H1 (cell line): ENCODE data around the gene TMEM236. TPM values are rescaled to one million over a fixed set of nuclear protein-coding genes. Genes with fewer than 3 reads are reported as not detected.

ENCODE experiments used
- CTCF ChIA-PET: fragments of 300-600 bp; sonication (Branson Sonifier 250); formaldehyde crosslinking; loops from one replicate; lab custom pipeline; 2021; ENCODE audit not compliant: partially characterized antibody; lab: Charles Lee
- POLR2A ChIA-PET: fragments of 300-600 bp; sonication (Branson Sonifier 250); formaldehyde crosslinking; loops from one replicate; lab custom pipeline; 2021; ENCODE audit warnings: inconsistent platforms; ENCODE audit not compliant: partially characterized antibody; lab: Charles Lee
- DNase-seq, 2 experiments: peaks; one replicate each; pipeline versions ENCODE4 v3.0.0 to v3.0.0-alpha.2; 2010 to 2022; ENCODE audit warnings: low spot score in 2 of 2, low read depth in 1 of 2, mixed read lengths in 1 of 2
- FAIRE-seq: peaks from 2 replicates; lab custom pipeline; 2011; peaks lifted over from hg19 to GRCh38; lab: Jason Lieb, UNC
- H2AFZ ChIP-seq: 2 replicates; pipeline ENCODE4 v1.8.1; 2012; ENCODE audit warnings: low read length, inconsistent platforms
- H2AK5ac ChIP-seq: 2 replicates; pipeline ENCODE4 v1.6.1; 2013; ENCODE audit warnings: low read depth, low read length
- H2BK120ac ChIP-seq: replicated peaks from 2 replicates; pipeline ENCODE3; 2013; ENCODE audit warnings: low read depth, low read length, inconsistent platforms
- H2BK12ac ChIP-seq: 2 replicates; pipeline ENCODE4 v1.6.1; 2013; ENCODE audit warnings: low read depth, low read length
- H2BK15ac ChIP-seq: 2 replicates; pipeline ENCODE4 v1.6.1; 2013; ENCODE audit warnings: low read length
- H2BK20ac ChIP-seq: 2 replicates; pipeline ENCODE4 v1.6.1; 2013; ENCODE audit warnings: low read length
- H2BK5ac ChIP-seq: 2 replicates; pipeline ENCODE4 v1.6.1; 2013; ENCODE audit warnings: low read depth, low read length
- H3K14ac ChIP-seq: 2 replicates; pipeline ENCODE4 v1.6.1; 2013; ENCODE audit warnings: inconsistent platforms; ENCODE audit not compliant: insufficient read length
- H3K18ac ChIP-seq: 2 replicates; pipeline ENCODE4 v1.6.1; 2013; ENCODE audit warnings: low read length; ENCODE audit errors: extremely low read depth
- H3K23ac ChIP-seq: 2 replicates; pipeline ENCODE4 v1.6.1; 2013; ENCODE audit warnings: inconsistent platforms; ENCODE audit not compliant: insufficient read length
- H3K23me2 ChIP-seq: 2 replicates; pipeline ENCODE4 v1.6.1; 2013; ENCODE audit warnings: low read depth, low read length
- H3K27ac ChIP-seq: 2 replicates; pipeline ENCODE4 v1.6.1; 2011; ENCODE audit warnings: low read depth, low read length, inconsistent platforms
- H3K27me3 ChIP-seq, 4 experiments: replicated peaks in 1 of 4; 1 replicate in 1 of 4; 2 replicates in 3 of 4; pipeline versions ENCODE4 v1.6.1 to v1.8.1; 2011 to 2013; ENCODE audit warnings: low read length in 3 of 4, mild to moderate bottlenecking in 3 of 4, inconsistent platforms in 2 of 4, mixed read lengths in 2 of 4, moderate library complexity in 1 of 4; ENCODE audit not compliant: control insufficient read depth in 3 of 4, insufficient read depth in 3 of 4; ENCODE audit errors: extremely low read depth in 1 of 4
- H3K36me3 ChIP-seq, 4 experiments: 2 replicates each; pipeline versions ENCODE4 v1.6.1 to v1.8.1; 2011 to 2013; ENCODE audit warnings: mild to moderate bottlenecking in 4 of 4, low read length in 3 of 4, moderate library complexity in 2 of 4, control low read depth in 1 of 4, inconsistent platforms in 1 of 4; ENCODE audit not compliant: insufficient read depth in 4 of 4, control insufficient read depth in 2 of 4
- H3K4ac ChIP-seq: replicated peaks from 2 replicates; pipeline ENCODE3; 2013; ENCODE audit warnings: low read length, low read depth, mixed read lengths, inconsistent platforms; ENCODE audit not compliant: insufficient read length
- H3K4me1 ChIP-seq, 4 experiments: replicated peaks in 1 of 4; 1 replicate in 1 of 4; 2 replicates in 3 of 4; pipeline versions ENCODE4 v1.6.1 to v1.8.1; 2011 to 2013; ENCODE audit warnings: low read length in 3 of 4, inconsistent platforms in 2 of 4, mixed read lengths in 1 of 4; ENCODE audit not compliant: insufficient read depth in 4 of 4, control insufficient read depth in 3 of 4
- H3K4me2 ChIP-seq, 2 experiments: 2 replicates each; pipeline versions ENCODE4 v1.6.1 to v1.8.1; 2011 to 2013; ENCODE audit warnings: low read depth in 2 of 2, low read length in 2 of 2, control low read depth in 1 of 2, inconsistent platforms in 1 of 2, mild to moderate bottlenecking in 1 of 2; ENCODE audit not compliant: insufficient read depth in 1 of 2
- H3K4me3 ChIP-seq, 4 experiments: fragments of 200-600, 300-600 bp in 1 of 4; sonication (generic), shearing (Covaris generic), sonication (Bioruptor Twin) in 1 of 4; 2 replicates each; pipeline versions ENCODE4 v1.5.1 to v1.8.1; 2011 to 2016; ENCODE audit warnings: low read length in 4 of 4, low read depth in 3 of 4, control low read depth in 2 of 4, inconsistent platforms in 2 of 4, mild to moderate bottlenecking in 2 of 4, mixed read lengths in 1 of 4, moderate library complexity in 1 of 4; ENCODE audit not compliant: insufficient read depth in 2 of 4; ENCODE audit errors: extremely low read depth in 1 of 4
- H3K56ac ChIP-seq: replicated peaks from 2 replicates; pipeline ENCODE3; 2013; ENCODE audit warnings: low read depth, mild to moderate bottlenecking, mixed read lengths, low read length, inconsistent platforms; ENCODE audit not compliant: insufficient read length
- H3K79me1 ChIP-seq: 2 replicates; pipeline ENCODE4 v1.6.1; 2013; ENCODE audit warnings: low read depth, low read length, control low read depth
- H3K79me2 ChIP-seq, 2 experiments: 2 replicates each; pipeline versions ENCODE4 v1.6.1 to v1.8.1; 2012 to 2013; ENCODE audit warnings: low read length in 2 of 2, mild to moderate bottlenecking in 2 of 2, inconsistent platforms in 1 of 2; ENCODE audit not compliant: insufficient read depth in 2 of 2, control insufficient read depth in 1 of 2
- H3K9ac ChIP-seq, 4 experiments: replicated peaks in 1 of 4; 1 replicate in 1 of 4; 2 replicates in 3 of 4; pipeline versions ENCODE4 v1.6.1 to v1.8.1; 2011 to 2013; ENCODE audit warnings: low read depth in 3 of 4, low read length in 3 of 4, control low read depth in 2 of 4, mild to moderate bottlenecking in 2 of 4, moderate library complexity in 2 of 4, inconsistent platforms in 1 of 4; ENCODE audit errors: extremely low read depth in 1 of 4
- H3K9me3 ChIP-seq, 2 experiments: 2 replicates each; pipeline versions ENCODE4 v1.6.1 to v1.8.1; 2012 to 2013; ENCODE audit warnings: mild to moderate bottlenecking in 2 of 2, moderate library complexity in 2 of 2, control low read depth in 1 of 2, inconsistent platforms in 1 of 2, low read depth in 1 of 2, low read length in 1 of 2, mixed read lengths in 1 of 2; ENCODE audit not compliant: insufficient read depth in 2 of 2
- H4K20me1 ChIP-seq, 2 experiments: replicated peaks in 1 of 2; 2 replicates each; pipeline versions ENCODE3 to v1.8.1; 2011 to 2013; ENCODE audit warnings: inconsistent platforms in 2 of 2, low read length in 2 of 2, mild to moderate bottlenecking in 1 of 2; ENCODE audit not compliant: insufficient read depth in 2 of 2, control insufficient read depth in 1 of 2
- H4K5ac ChIP-seq: 2 replicates; pipeline ENCODE4 v1.6.1; 2013; ENCODE audit warnings: low read length, low read depth, mixed read lengths, inconsistent platforms; ENCODE audit not compliant: insufficient read length
- H4K8ac ChIP-seq: 2 replicates; pipeline ENCODE4 v1.8.0; 2013; ENCODE audit warnings: mild to moderate bottlenecking, moderate library complexity, low read length, inconsistent platforms; ENCODE audit not compliant: insufficient read depth; ENCODE audit errors: extremely low read depth
- H4K91ac ChIP-seq: replicated peaks from 2 replicates; pipeline ENCODE3; 2013; ENCODE audit warnings: low read length, mixed read lengths, inconsistent platforms; ENCODE audit not compliant: insufficient read length
- CBX8 ChIP-seq: fragments of 300-800, 300-1000 bp; sonication (generic); IDR thresholded peaks from 2 replicates; pipeline ENCODE4 v1.7.1; 2016; ENCODE audit warnings: low read depth, low read length, borderline replicate concordance
- CHD1 ChIP-seq: IDR thresholded peaks from 2 replicates; pipeline ENCODE4 v1.6.1; 2012; ENCODE audit warnings: low read depth, low read length, improper control_type of control experiment
- CHD2 ChIP-seq: IDR thresholded peaks from 2 replicates; pipeline ENCODE4 v1.6.1; 2012; ENCODE audit warnings: low read length, improper control_type of control experiment
- FOSL1 ChIP-seq: IDR thresholded peaks from 2 replicates; pipeline ENCODE4 v1.6.1; 2011; ENCODE audit warnings: mild to moderate bottlenecking, low read depth, low read length, moderate library complexity; ENCODE audit not compliant: insufficient read depth
- HDAC2 ChIP-seq, 2 experiments: fragments of 300-600 bp in 1 of 2; sonication (generic) in 1 of 2; IDR thresholded peaks; 2 replicates each; pipeline ENCODE4 v1.6.1; 2011 to 2012; ENCODE audit warnings: low read depth in 2 of 2, low read length in 2 of 2, mild to moderate bottlenecking in 2 of 2, moderate library complexity in 2 of 2, borderline replicate concordance in 1 of 2, inconsistent platforms in 1 of 2
- JUND ChIP-seq: IDR thresholded peaks from 2 replicates; pipeline ENCODE4 v1.6.1; 2011; ENCODE audit warnings: mild to moderate bottlenecking, improper control_type of control experiment, low read length
- KDM5A ChIP-seq: fragments of 200-600 bp; IDR thresholded peaks from 2 replicates; pipeline ENCODE4 v1.7.1; 2012; ENCODE audit warnings: mild to moderate bottlenecking, low read length, inconsistent platforms, mixed read lengths
- MAFK ChIP-seq: IDR thresholded peaks from 2 replicates; pipeline ENCODE4 v1.6.1; 2012; ENCODE audit warnings: low read depth, mild to moderate bottlenecking, improper control_type of control experiment, low read length
- MAX ChIP-seq: IDR thresholded peaks from 2 replicates; pipeline ENCODE4 v1.6.1; 2012; ENCODE audit warnings: inconsistent platforms
- NANOG ChIP-seq: IDR thresholded peaks from 2 replicates; pipeline ENCODE4 v1.6.1; 2011; ENCODE audit warnings: low read length, low read depth, mild to moderate bottlenecking, inconsistent platforms; ENCODE audit not compliant: insufficient read depth, poor library complexity, severe bottlenecking
- POU5F1 ChIP-seq: IDR thresholded peaks from 2 replicates; pipeline ENCODE4 v1.6.1; 2011; ENCODE audit warnings: low read depth, mild to moderate bottlenecking, low read length, moderate library complexity
- RXRA ChIP-seq: IDR thresholded peaks from 2 replicates; pipeline ENCODE4 v1.6.1; 2011; ENCODE audit warnings: low read depth, mild to moderate bottlenecking, low read length, moderate library complexity; ENCODE audit not compliant: insufficient read depth
- TEAD4 ChIP-seq: IDR thresholded peaks from 2 replicates; pipeline ENCODE4 v1.6.1; 2012; ENCODE audit warnings: low read depth, low read length, inconsistent platforms, mixed read lengths
- WGBS, 2 experiments: shearing (Covaris generic) in 1 of 2; methylation state at CpG; one replicate each; pipeline versions ENCODE4 v1.1.6 to v1.1.7; 2013 to 2015; ENCODE audit warnings: low lambda C conversion rate in 2 of 2, mixed read lengths in 2 of 2, inconsistent platforms in 1 of 2, low coverage in 1 of 2, missing lambda C conversion rate in 1 of 2; ENCODE audit not compliant: insufficient replicate concordance in 2 of 2, insufficient coverage in 1 of 2, insufficient read length in 1 of 2; ENCODE audit errors: extremely low coverage in 1 of 2, missing lambda C conversion rate in 1 of 2; 5-methylcytosine and 5-hydroxymethylcytosine counted together
- polyA plus RNA-seq, 7 experiments: library from polyadenylated mRNA; depleted of rRNA in 3 of 7; stranded (reverse) in 5 of 7; unstranded in 2 of 7; fragments of >200 nt in 5 of 7; fragments of 200-250 nt in 2 of 7; gene quantifications; 1 replicate in 5 of 7; 2 replicates in 1 of 7; 4 replicates in 1 of 7; pipeline versions ENCODE4 v1.2.1 to v1.2.3, GENCODE V29; 2011 to 2013; ENCODE audit warnings: missing spikeins in 2 of 7, mixed read lengths in 2 of 7
- total RNA-seq: library from RNA; stranded (reverse); fragmentation: NEBNext Ultra II Directional; extraction: Animal tissue kit (Norgen Biotek cat#: 25700); gene quantifications from 2 replicates; pipeline ENCODE4 v1.2.1, GENCODE V29; 2021

Gene TMEM236
- total and polyA plus RNA-seq, 2 of the 8 experiments (the other 6 are each of a cell fraction or from before 2014, with no cell fraction given) = 0.02 to 0.07 TPM

- H4K20me1 ChIP-seq = no peaks in the 10 kb centered on the region
- H3K23me2 ChIP-seq = no peaks in the 10 kb centered on the region
- H3K79me1 ChIP-seq = no peaks in the 10 kb centered on the region
- no peak overlapping the region for H3K4me2 ChIP-seq
- no peaks in the 10 kb centered on the region for H3K36me3 ChIP-seq
- no peak overlapping the region for H3K56ac ChIP-seq
- H2BK20ac ChIP-seq = no peak overlapping the region
- no peak overlapping the region for H4K91ac ChIP-seq
- POLR2A ChIA-PET = no interaction called here
- TF ChIP-seq TEAD4 = no peak
- no peak for TF ChIP-seq CBX8
- TF ChIP-seq MAX = no peak
- TF ChIP-seq FOSL1 = no peak
- TF ChIP-seq HDAC2 (IDR thresholded peaks at IDR 0.05; ENCODE audit: borderline replicate concordance in 1 of 2, low read depth in 2 of 2, low read length in 2 of 2) = no peak
- no peak for TF ChIP-seq RXRA
- TF ChIP-seq KDM5A = no peak
- TF ChIP-seq POU5F1 = no peak
- no peak for TF ChIP-seq CHD1
- TF ChIP-seq JUND = no peak
- TF ChIP-seq MAFK = no peak
- TF ChIP-seq CHD2 = no peak
- TF ChIP-seq NANOG = no peak
- H3K27ac ChIP-seq = no peak overlapping the region
- no peak overlapping the region for H2BK120ac ChIP-seq
- CTCF ChIA-PET = interaction anchor here (0.6 to 1.4 kb wide), 2 partner anchors 12 to 42 kb away, joined by 3 read pairs; no protein-coding TSS in a partner anchor
- DNase-seq (no peak), FAIRE-seq (no peak)
- H3K27me3 ChIP-seq = no peaks in the 10 kb centered on the region
- H3K79me2 ChIP-seq = no peaks in the 10 kb centered on the region
- H2BK5ac ChIP-seq = no peak overlapping the region
- H4K5ac ChIP-seq = no peak overlapping the region
- no peak overlapping the region for H3K18ac ChIP-seq
- H2BK15ac ChIP-seq = no peak overlapping the region
- H3K14ac ChIP-seq = no peak overlapping the region
- no peak overlapping the region for H2AFZ ChIP-seq
- H4K8ac ChIP-seq = no peak overlapping the region
- H3K4me3 ChIP-seq = no peak overlapping the region
- 88% methylated on average over 1 of the region's 1 CpG; no CpG with 5 or more reads in 1 of the 2 experiments for WGBS, 2 experiments
- H3K4ac ChIP-seq = no peak overlapping the region
- H3K9me3 ChIP-seq = no peaks in the 10 kb centered on the region
- H2BK12ac ChIP-seq = no peak overlapping the region
- H3K23ac ChIP-seq = no peak overlapping the region
- H2AK5ac ChIP-seq = no peak overlapping the region
- H3K4me1 ChIP-seq = no peaks in the 10 kb centered on the region; a peak in 1 of 7 replicates
- no peak overlapping the region for H3K9ac ChIP-seq
Observed at GRCh38 chr10:17783751-17784150, 31.8 kb downstream of the TMEM236 start.
